Liver (tissue), 9 donors: ENCODE data around the gene CRB2. TPM values are rescaled to one million over a fixed set of nuclear protein-coding genes. Genes with fewer than 3 reads are reported as not detected.

Experiments
- DNase-seq: peaks from one replicate; pipeline ENCODE4 v3.0.0-alpha.2; 2017; ENCODE audit warnings: low spot score
- H3K27ac ChIP-seq, 2 donors: one replicate each; pipeline ENCODE4 v1.7.0; 2013; ENCODE audit warnings: inconsistent platforms in 2 of 2, low read length in 2 of 2, control low read depth in 1 of 2, low read depth in 1 of 2, mild to moderate bottlenecking in 1 of 2
- H3K27me3 ChIP-seq, 4 donors: one replicate each; pipeline versions ENCODE4 v1.6.1 to v1.7.0; 2013; ENCODE audit warnings: low read length in 3 of 4, inconsistent platforms in 1 of 4, mild to moderate bottlenecking in 1 of 4, moderate library complexity in 1 of 4; ENCODE audit not compliant: control insufficient read depth in 4 of 4, insufficient read depth in 4 of 4
- H3K36me3 ChIP-seq, 4 donors: one replicate each; pipeline versions ENCODE4 v1.6.1 to v1.7.0; 2013; ENCODE audit warnings: low read length in 3 of 4, mild to moderate bottlenecking in 3 of 4, low read depth in 1 of 4, moderate library complexity in 1 of 4; ENCODE audit not compliant: control insufficient read depth in 4 of 4, insufficient read depth in 3 of 4
- H3K4me1 ChIP-seq, 4 donors: one replicate each; pipeline versions ENCODE4 v1.6.1 to v1.7.0; 2013; ENCODE audit warnings: low read length in 3 of 4, mild to moderate bottlenecking in 3 of 4, moderate library complexity in 1 of 4; ENCODE audit not compliant: control insufficient read depth in 4 of 4, insufficient read depth in 4 of 4
- H3K4me3 ChIP-seq, 3 donors: one replicate each; pipeline versions ENCODE4 v1.6.1 to v1.7.0; 2013; ENCODE audit warnings: low read length in 3 of 3, control low read depth in 1 of 3, low read depth in 1 of 3, mild to moderate bottlenecking in 1 of 3
- H3K9ac ChIP-seq, 2 donors: one replicate each; pipeline ENCODE4 v1.7.0; 2013; ENCODE audit warnings: low read length in 2 of 2, mild to moderate bottlenecking in 2 of 2, moderate library complexity in 2 of 2, control low read depth in 1 of 2, low read depth in 1 of 2
- H3K9me3 ChIP-seq, 4 donors: one replicate each; pipeline versions ENCODE4 v1.6.1 to v1.7.0; 2013; ENCODE audit warnings: low read length in 3 of 4; ENCODE audit not compliant: control insufficient read depth in 4 of 4
- CTCF ChIP-seq: fragments of 150-350 bp; IDR thresholded peaks from 2 replicates; pipeline ENCODE4 v1.5.1; 2017; ENCODE audit warnings: improper control_type of control experiment, low read depth, low read length; ENCODE audit not compliant: missing input control
- FOXA1 ChIP-seq: IDR thresholded peaks from 2 replicates; pipeline ENCODE4 v1.6.1; 2016; ENCODE audit warnings: antibody characterized with exemption
- FOXA2 ChIP-seq: IDR thresholded peaks from 2 replicates; pipeline ENCODE4 v1.6.1; 2016; ENCODE audit warnings: antibody characterized with exemption
- GABPA ChIP-seq, 2 donors: IDR thresholded peaks in 1 of 2; conservative IDR thresholded peaks in 1 of 2; 2 replicates each; pipeline ENCODE4 v1.6.1; 2016; ENCODE audit warnings: antibody characterized with exemption in 2 of 2, mild to moderate bottlenecking in 1 of 2, moderate library complexity in 1 of 2
- HNF4A ChIP-seq, 2 donors: conservative IDR thresholded peaks; 2 replicates each; pipeline ENCODE4 v1.6.1; 2016; ENCODE audit warnings: antibody characterized with exemption in 2 of 2, mild to moderate bottlenecking in 2 of 2
- HNF4G ChIP-seq: IDR thresholded peaks from 2 replicates; pipeline ENCODE4 v1.6.1; 2016; ENCODE audit warnings: antibody characterized with exemption
- JUND ChIP-seq, 2 donors: IDR thresholded peaks; 2 replicates each; pipeline ENCODE4 v1.6.1; 2016; ENCODE audit warnings: antibody characterized with exemption in 2 of 2
- MAX ChIP-seq: IDR thresholded peaks from 2 replicates; pipeline ENCODE4 v1.6.1; 2016; ENCODE audit warnings: antibody characterized with exemption
- NR2F2 ChIP-seq: IDR thresholded peaks from 2 replicates; pipeline ENCODE4 v1.6.1; 2016; ENCODE audit warnings: antibody characterized with exemption
- RAD21 ChIP-seq, 2 donors: IDR thresholded peaks; 2 replicates each; pipeline ENCODE4 v1.6.1; 2016; ENCODE audit warnings: antibody characterized with exemption in 2 of 2, mild to moderate bottlenecking in 2 of 2
- RXRA ChIP-seq, 2 donors: IDR thresholded peaks; 2 replicates each; pipeline ENCODE4 v1.6.1; 2017 to 2018; ENCODE audit warnings: antibody characterized with exemption in 2 of 2, mild to moderate bottlenecking in 1 of 2
- SP1 ChIP-seq: IDR thresholded peaks from 2 replicates; pipeline ENCODE4 v1.6.1; 2018; ENCODE audit warnings: antibody characterized with exemption, mild to moderate bottlenecking
- TAF1 ChIP-seq: conservative IDR thresholded peaks from 2 replicates; pipeline ENCODE4 v1.6.1; 2016; ENCODE audit warnings: antibody characterized with exemption, mild to moderate bottlenecking
- YY1 ChIP-seq: IDR thresholded peaks from 2 replicates; pipeline ENCODE4 v1.6.1; 2016; ENCODE audit warnings: antibody characterized with exemption, mild to moderate bottlenecking
- WGBS: extraction: QIAGEN DNeasy Blood & Tissue Kit; methylation state at CpG from one replicate; pipeline ENCODE4 v1.1.7; 2013; 5-methylcytosine and 5-hydroxymethylcytosine counted together
- polyA plus RNA-seq, 2 donors: library from polyadenylated mRNA; stranded (reverse) in 1 of 2; unstranded in 1 of 2; fragments of 200-250 nt in 1 of 2; fragments of >200 nt in 1 of 2; fragmentation: Nextera tagmentation in 1 of 2; extraction: Ambion mirVana in 1 of 2; gene quantifications; one replicate each; pipeline versions ENCODE4 v1.2.1 to v1.2.3, GENCODE V29; 2013 to 2015
- total RNA-seq, 2 donors: library from RNA; depleted of rRNA; stranded (reverse); fragments of >200 nt; gene quantifications; one replicate each; pipeline ENCODE4 v1.2.3, GENCODE V29; 2014
- TF ChIP-seq, protein P1 (sequence below): IDR thresholded peaks from 2 replicates; pipeline ENCODE4 v1.6.1; 2016; ENCODE audit warnings: antibody characterized with exemption, mild to moderate bottlenecking
- TF ChIP-seq, protein P2 (sequence below): IDR thresholded peaks from 2 replicates; pipeline ENCODE4 v1.6.1; 2016; ENCODE audit warnings: antibody characterized with exemption
- donor health status: healthy.
- donor health status: healthy.
- donor health status: healthy.
- donor health status: healthy.
- donor health status: healthy.

Gene CRB2
- total and polyA plus RNA-seq, 4 donors, result 1.7 TPM; not detected in 3

DNA sequence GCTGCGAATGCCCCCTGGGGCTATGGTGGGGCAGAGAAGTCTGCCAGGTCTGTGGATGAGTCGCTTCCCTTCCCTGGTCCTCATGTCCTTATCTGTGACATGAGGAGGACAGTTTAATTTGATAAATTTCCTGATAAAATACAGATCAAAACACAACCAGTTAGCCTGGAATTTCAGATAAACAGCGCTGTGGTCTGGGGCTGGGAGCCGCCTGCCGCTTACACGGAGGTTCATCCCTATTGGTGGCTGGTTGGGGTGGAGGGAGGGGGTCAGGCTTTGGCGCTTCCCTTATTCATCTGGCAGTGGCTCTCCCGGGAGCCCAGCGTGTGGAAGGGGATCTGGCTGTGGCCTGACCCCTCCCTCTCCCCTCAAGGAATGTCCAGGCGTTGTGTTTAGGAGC lies 17.9 kb downstream of the CRB2 start:
- no peak for TF ChIP-seq MAX
- no peak for TF ChIP-seq SP1
- no peak for TF ChIP-seq FOXA1
- no peak for TF ChIP-seq HNF4A (conservative IDR thresholded peaks at IDR 0.05)
- TF ChIP-seq, protein P1, sequence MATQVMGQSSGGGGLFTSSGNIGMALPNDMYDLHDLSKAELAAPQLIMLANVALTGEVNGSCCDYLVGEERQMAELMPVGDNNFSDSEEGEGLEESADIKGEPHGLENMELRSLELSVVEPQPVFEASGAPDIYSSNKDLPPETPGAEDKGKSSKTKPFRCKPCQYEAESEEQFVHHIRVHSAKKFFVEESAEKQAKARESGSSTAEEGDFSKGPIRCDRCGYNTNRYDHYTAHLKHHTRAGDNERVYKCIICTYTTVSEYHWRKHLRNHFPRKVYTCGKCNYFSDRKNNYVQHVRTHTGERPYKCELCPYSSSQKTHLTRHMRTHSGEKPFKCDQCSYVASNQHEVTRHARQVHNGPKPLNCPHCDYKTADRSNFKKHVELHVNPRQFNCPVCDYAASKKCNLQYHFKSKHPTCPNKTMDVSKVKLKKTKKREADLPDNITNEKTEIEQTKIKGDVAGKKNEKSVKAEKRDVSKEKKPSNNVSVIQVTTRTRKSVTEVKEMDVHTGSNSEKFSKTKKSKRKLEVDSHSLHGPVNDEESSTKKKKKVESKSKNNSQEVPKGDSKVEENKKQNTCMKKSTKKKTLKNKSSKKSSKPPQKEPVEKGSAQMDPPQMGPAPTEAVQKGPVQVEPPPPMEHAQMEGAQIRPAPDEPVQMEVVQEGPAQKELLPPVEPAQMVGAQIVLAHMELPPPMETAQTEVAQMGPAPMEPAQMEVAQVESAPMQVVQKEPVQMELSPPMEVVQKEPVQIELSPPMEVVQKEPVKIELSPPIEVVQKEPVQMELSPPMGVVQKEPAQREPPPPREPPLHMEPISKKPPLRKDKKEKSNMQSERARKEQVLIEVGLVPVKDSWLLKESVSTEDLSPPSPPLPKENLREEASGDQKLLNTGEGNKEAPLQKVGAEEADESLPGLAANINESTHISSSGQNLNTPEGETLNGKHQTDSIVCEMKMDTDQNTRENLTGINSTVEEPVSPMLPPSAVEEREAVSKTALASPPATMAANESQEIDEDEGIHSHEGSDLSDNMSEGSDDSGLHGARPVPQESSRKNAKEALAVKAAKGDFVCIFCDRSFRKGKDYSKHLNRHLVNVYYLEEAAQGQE, result no peak
- TF ChIP-seq NR2F2, result no peak
- no peak for TF ChIP-seq GABPA (IDR thresholded peaks at IDR 0.05 in 1 of 2, conservative IDR thresholded peaks at IDR 0.05 in 1 of 2)
- no peak for TF ChIP-seq FOXA2
- no peak for TF ChIP-seq RAD21 (IDR thresholded peaks at IDR 0.05)
- no peak for TF ChIP-seq TAF1
- Histone ChIP-seq H3K9ac (no peak overlapping the region), H3K9me3 (no peaks in the 10 kb centered on the region), H3K27me3 (peaks cover 0 to 4% (median 1%) of the 10 kb centered on the region in 4 donors), H3K4me1 (peaks cover 2 to 14% (median 5%) of the 10 kb centered on the region in 4 donors), H3K36me3 (no peaks in the 10 kb centered on the region), H3K27ac (no peak overlapping the region), H3K4me3 (no peak overlapping the region)
- DNase-seq, result no peak
- WGBS, result 31% methylated on average over 10 of the region's 10 CpGs

DNA sequence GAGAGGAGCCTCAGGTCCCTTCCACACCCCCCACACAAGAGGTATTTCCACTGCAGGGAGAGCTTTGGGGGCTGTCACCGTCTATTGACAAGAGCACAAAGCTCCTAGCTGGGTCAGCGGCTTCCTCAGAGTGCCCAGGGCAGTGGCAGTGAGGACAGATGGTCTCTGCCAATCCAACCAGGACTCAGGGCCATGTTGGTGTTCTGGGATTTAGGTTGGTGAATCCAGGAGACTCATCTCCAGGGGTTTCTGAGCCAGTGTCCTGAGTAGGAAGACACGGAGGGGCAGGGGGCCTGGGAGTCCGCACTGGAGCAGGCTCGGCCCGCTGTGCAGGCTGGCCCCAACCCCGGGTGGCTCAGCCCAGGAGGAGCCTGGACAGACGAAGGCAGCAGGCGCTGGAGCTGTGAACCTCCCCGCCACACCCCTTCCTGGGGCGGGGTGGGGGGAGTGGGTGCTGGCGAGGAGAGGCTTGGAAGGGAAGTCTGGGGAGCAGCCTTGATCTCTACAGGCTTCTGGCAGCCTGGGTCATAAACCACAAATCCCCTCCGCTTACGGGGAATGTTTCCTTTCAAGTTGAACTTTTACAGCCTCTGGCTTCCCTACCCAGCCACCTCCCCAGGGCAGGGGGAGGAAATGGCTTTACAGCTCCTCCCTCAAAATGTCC lies 19.6 kb downstream of the CRB2 start:
- 16% methylated on average over 14 of the region's 14 CpGs for WGBS

DNA sequence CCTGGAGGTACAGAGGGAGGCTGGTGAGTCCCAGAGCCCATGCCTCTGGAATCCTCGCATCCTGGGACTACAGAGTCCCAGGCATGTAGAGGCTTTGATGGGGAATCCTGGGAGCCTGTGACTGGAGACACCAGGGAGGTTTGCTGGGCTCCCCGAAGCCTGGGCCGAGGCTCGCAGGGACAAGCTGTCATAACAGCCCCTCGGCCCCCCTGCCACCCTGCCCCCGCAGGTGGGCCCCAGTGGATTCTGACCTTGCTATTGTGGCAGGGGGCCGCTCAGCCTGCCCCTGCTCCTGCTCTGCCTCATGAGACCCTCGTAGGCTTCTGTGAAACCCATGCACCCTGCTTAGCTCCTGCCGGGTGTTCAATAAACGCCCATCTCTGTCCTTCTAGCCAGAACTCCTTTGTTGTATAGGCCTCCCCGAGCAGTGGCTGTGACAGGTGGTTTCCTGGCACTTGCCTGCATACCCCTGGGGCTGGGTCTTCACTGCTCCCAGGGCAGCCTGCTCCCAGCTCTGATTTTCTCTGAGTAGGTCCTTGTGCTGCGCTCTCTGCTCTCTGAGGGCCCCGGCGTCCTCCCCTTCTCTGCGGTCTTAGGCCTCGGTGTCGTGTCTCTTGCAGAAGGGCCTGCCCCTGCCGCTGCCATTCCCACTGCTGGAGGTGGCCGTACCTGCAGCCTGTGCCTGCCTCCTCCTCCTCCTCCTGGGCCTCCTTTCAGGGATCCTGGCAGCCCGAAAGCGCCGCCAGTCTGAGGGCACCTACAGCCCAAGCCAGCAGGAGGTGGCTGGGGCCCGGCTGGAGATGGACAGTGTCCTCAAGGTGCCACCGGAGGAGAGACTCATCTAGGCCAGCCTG lies 20.4 kb downstream of the CRB2 start:
- H3K27me3 ChIP-seq, result peaks cover 0 to 4% (median 1%) of the 10 kb centered on the region in 4 donors
- no peak overlapping the region for H3K4me3 ChIP-seq
- no peak overlapping the region for H3K27ac ChIP-seq
- no peak for TF ChIP-seq YY1
- TF ChIP-seq, protein P2, sequence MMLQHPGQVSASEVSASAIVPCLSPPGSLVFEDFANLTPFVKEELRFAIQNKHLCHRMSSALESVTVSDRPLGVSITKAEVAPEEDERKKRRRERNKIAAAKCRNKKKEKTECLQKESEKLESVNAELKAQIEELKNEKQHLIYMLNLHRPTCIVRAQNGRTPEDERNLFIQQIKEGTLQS, result no peak
- TF ChIP-seq CTCF, result no peak
- peaks cover 0 to 4% (median 0%) of the 10 kb centered on the region in 4 donors for H3K36me3 ChIP-seq
- H3K4me1 ChIP-seq, result peaks cover 2 to 14% (median 5%) of the 10 kb centered on the region in 4 donors
- H3K9me3 ChIP-seq, result no peaks in the 10 kb centered on the region
- no peak overlapping the region for H3K9ac ChIP-seq
- DNase-seq, result no peak
- WGBS, result 73% methylated on average over 24 of the region's 24 CpGs

More for the DNA sequence above, 19.6 kb downstream of the CRB2 start:
- Histone ChIP-seq H3K36me3 (peaks cover 0 to under 1% (median 0%) of the 10 kb centered on the region in 4 donors), H3K9ac (no peak overlapping the region), H3K4me1 (peaks cover 2 to 14% (median 5%) of the 10 kb centered on the region in 4 donors), H3K4me3 (no peak overlapping the region), H3K9me3 (no peaks in the 10 kb centered on the region), H3K27ac (no peak overlapping the region), H3K27me3 (peaks cover 0 to 4% (median 1%) of the 10 kb centered on the region in 4 donors)
- no peak for TF ChIP-seq JUND (IDR thresholded peaks at IDR 0.05)
- TF ChIP-seq SP1, result no peak
- TF ChIP-seq HNF4G, result no peak
- no peak for TF ChIP-seq HNF4A (conservative IDR thresholded peaks at IDR 0.05)
- TF ChIP-seq FOXA1, result no peak
- no peak for TF ChIP-seq RXRA (IDR thresholded peaks at IDR 0.05)
- DNase-seq, result peak; percentile 62
